Measurements from ENCODE around the gene KRI1. TPM values are rescaled to one million over a fixed set of nuclear protein-coding genes. Genes with fewer than 3 reads are reported as not detected.

Gene KRI1
- total and polyA plus RNA-seq, 7 donors = 7.2 to 28.9 (median 14.5) TPM

DNA sequence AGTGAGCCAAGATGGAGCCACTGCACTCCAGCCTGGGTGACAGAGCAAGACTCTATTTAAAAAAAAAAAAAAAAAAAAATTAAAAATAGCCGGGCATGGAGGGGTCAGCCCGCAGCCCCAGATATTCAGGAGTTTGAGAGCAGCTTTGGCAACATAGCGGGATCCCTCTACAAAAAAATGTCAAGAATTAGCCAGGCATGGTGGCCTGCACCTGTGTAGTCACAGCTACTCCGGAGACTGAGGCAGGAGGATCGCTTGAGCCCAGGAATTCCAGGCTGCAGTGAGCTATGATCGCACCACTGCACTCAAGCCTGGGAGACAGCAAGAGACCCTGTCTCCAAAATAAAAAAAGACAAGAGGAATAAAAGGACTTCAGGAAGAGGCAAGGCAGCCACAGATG lies 20.6 kb upstream of the KRI1 start:
- peaks cover 0 to 3% (median under 1%) of the 10 kb centered on the region in 4 donors for H3K4me1 ChIP-seq
- no peaks in the 10 kb centered on the region for H3K9me3 ChIP-seq
- intact Hi-C loops (cut with DNase I) = no loop called here
- WGBS, 2 donors = 32 to 78% methylated on average over 6 of the region's 6 CpGs
- DNase-seq = no peak
- H3K36me3 ChIP-seq = no peaks in the 10 kb centered on the region
- TF ChIP-seq EP300 (IDR thresholded peaks at IDR 0.05) = no peak
- no peak for TF ChIP-seq POLR2A (IDR thresholded peaks at IDR 0.05)
- no peak for TF ChIP-seq POLR2AphosphoS5 (IDR thresholded peaks at IDR 0.05)
- TF ChIP-seq, protein P1, sequence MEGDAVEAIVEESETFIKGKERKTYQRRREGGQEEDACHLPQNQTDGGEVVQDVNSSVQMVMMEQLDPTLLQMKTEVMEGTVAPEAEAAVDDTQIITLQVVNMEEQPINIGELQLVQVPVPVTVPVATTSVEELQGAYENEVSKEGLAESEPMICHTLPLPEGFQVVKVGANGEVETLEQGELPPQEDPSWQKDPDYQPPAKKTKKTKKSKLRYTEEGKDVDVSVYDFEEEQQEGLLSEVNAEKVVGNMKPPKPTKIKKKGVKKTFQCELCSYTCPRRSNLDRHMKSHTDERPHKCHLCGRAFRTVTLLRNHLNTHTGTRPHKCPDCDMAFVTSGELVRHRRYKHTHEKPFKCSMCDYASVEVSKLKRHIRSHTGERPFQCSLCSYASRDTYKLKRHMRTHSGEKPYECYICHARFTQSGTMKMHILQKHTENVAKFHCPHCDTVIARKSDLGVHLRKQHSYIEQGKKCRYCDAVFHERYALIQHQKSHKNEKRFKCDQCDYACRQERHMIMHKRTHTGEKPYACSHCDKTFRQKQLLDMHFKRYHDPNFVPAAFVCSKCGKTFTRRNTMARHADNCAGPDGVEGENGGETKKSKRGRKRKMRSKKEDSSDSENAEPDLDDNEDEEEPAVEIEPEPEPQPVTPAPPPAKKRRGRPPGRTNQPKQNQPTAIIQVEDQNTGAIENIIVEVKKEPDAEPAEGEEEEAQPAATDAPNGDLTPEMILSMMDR (IDR thresholded peaks at IDR 0.05) = no peak
- peaks cover 0 to 37% (median 28%) of the 10 kb centered on the region in 3 donors for H3K27me3 ChIP-seq
- H3K27ac ChIP-seq = no peak overlapping the region
- H3K4me3 ChIP-seq = no peak overlapping the region

DNA sequence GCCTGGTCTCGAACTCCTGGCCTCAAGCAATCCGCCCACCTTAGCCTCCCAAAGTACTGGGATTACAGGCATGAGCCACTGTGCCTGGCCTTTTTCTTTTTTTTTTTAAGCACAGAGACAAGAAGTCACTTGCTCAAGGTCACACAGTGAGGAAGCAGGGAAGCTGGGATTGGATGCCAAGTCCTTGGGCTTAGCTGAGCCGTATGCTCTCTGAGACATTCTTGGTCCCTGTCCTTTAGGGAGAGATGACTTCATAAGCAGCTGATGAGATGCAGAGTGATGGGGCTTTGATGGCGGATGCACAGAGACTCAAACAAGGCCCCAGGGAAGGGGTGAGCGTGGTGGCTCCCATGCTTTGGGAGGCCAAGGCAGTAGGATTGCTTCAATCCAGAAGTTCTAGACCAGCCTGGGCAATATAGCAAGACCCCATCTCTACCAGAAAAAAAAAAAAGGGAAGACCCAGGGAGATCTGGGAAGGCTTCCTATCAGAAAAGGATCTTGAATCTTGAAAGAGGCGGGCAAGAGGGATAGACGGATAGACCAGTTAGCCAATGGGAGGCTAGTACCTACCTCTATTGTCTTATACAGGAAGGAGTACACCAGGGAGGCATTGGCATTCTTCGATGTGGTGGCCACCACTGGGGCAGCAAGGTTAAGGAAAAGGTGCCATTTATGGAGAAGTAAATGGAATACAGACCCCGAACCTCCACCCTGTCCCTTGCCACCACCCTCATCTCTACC lies 17.4 kb upstream of the KRI1 start:
- intact Hi-C loops (cut with DNase I) = no loop called here
- TF ChIP-seq POLR2AphosphoS5 (IDR thresholded peaks at IDR 0.05) (no peak), EP300 (IDR thresholded peaks at IDR 0.05) (no peak), POLR2A (IDR thresholded peaks at IDR 0.05) (no peak)
- TF ChIP-seq, protein P1 (IDR thresholded peaks at IDR 0.05) = no peak

DNA sequence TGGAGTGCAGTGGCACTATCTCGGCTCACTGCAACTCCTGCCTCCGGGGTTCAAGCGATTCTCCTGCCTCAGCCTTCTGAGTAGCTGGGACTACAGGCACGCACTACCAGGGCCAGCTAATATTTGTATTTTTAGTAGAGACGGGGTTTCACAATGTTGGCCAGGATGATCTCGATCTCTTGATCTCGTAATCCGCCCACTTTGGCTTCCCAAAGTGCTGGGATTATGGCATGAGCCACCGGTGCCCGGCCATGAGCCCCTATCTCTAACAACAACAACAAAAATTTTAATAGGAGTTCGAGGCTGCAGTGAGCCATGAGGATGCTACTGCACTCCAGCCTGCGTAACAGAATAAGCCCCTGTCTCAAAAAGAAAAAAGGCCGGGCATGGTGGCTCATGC lies 16.3 kb upstream of the KRI1 start:
- TF ChIP-seq, protein P1 (IDR thresholded peaks at IDR 0.05) = no peak
- TF ChIP-seq EP300 (IDR thresholded peaks at IDR 0.05) (no peak), POLR2AphosphoS5 (IDR thresholded peaks at IDR 0.05) (no peak), POLR2A (IDR thresholded peaks at IDR 0.05) (no peak)
- DNase-seq = no peak

More for the DNA sequence above, 17.4 kb upstream of the KRI1 start:
- 82 to 91% methylated on average over 9 of the region's 9 CpGs for WGBS, 2 donors
- H3K9me3 ChIP-seq = no peaks in the 10 kb centered on the region
- no peak overlapping the region for H3K27ac ChIP-seq
- H3K36me3 ChIP-seq = no peaks in the 10 kb centered on the region
- no peak for DNase-seq
- no peak overlapping the region for H3K4me3 ChIP-seq
- peaks cover 0 to 7% (median 3%) of the 10 kb centered on the region in 4 donors for H3K4me1 ChIP-seq
- H3K27me3 ChIP-seq = peaks cover 0 to 20% (median 17%) of the 10 kb centered on the region in 3 donors

DNA sequence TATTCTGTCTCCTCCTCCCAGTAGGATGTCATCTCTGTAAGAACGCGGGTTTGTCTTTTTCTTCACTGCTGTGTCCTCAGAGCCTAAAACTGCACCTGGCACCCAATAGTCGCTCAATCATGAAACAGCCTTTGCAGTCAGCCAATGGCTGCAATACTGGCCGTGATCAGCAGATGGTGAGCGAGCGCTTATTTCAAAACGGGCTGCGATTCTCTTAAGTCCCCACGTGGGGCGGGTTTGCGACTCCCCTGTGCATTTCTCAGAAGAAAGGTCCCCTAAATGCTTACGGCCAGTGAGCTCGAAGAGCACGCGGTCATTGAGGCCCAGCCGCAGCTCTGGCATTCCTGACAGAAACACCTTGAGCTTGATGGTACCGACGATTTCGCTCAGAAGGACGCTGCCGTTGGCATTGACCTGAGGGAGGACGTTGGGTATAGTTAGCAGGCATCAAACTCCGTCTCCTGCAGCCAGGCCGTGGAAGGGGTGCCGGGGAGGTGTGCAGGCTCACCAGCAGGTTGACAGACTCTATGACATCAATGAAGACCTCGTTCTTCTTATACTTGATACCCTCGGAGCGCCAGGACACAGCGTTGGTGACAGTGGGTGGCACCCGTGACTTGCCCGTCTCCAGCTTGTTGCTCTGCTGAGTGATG lies 15.3 kb upstream of the KRI1 start:
- Histone ChIP-seq H3K4me3 (no peak overlapping the region), H3K27ac (no peak overlapping the region), H3K4me1 (peaks cover 0 to 7% (median 3%) of the 10 kb centered on the region in 4 donors), H3K36me3 (no peaks in the 10 kb centered on the region), H3K9me3 (no peaks in the 10 kb centered on the region), H3K27me3 (peaks cover 0 to 6% (median 0%) of the 10 kb centered on the region in 3 donors)
- intact Hi-C loops (cut with DNase I) = loop anchor here (1.0 kb wide), 1 partner anchor 63 kb away; no protein-coding TSS in a partner anchor
- DNase-seq = peak; percentile 93
- 33 to 35% methylated on average over 31 of the region's 31 CpGs for WGBS, 2 donors
- TF ChIP-seq, protein P1 (IDR thresholded peaks at IDR 0.05) = peak; percentile 95 to 99 (median 99)
- no peak for TF ChIP-seq EP300 (IDR thresholded peaks at IDR 0.05)
- TF ChIP-seq POLR2AphosphoS5 (IDR thresholded peaks at IDR 0.05) = no peak
- no peak for TF ChIP-seq POLR2A (IDR thresholded peaks at IDR 0.05)

More for the DNA sequence above, 16.3 kb upstream of the KRI1 start:
- no peak overlapping the region for H3K27ac ChIP-seq
- 90 to 95% methylated on average over 13 of the region's 13 CpGs for WGBS, 2 donors
- H3K36me3 ChIP-seq = no peaks in the 10 kb centered on the region
- intact Hi-C loops (cut with DNase I) = no loop called here
- H3K4me1 ChIP-seq = peaks cover 0 to 7% (median 3%) of the 10 kb centered on the region in 4 donors
- peaks cover 0 to 13% (median 8%) of the 10 kb centered on the region in 3 donors for H3K27me3 ChIP-seq
- H3K9me3 ChIP-seq = no peaks in the 10 kb centered on the region
- H3K4me3 ChIP-seq = no peak overlapping the region
